GM12891 (cell line): ENCODE results near the gene FBF1.
"Not testable (repeated sequence)": the region's sequence is repeated elsewhere in the genome, so short reads cannot be mapped to it uniquely, and the experiment has no call there.

Source experiments
- POLR2A ChIP-seq: IDR thresholded peaks from 2 replicates; pipeline ENCODE4 v1.6.1; 2011; ENCODE audit warnings: low read depth, low read length, control low read depth
- POLR2AphosphoS5 ChIP-seq: IDR thresholded peaks from 2 replicates; pipeline ENCODE4 v1.6.1; 2011; ENCODE audit warnings: low read depth, low read length, control low read depth
- POU2F2 ChIP-seq: IDR thresholded peaks from 2 replicates; pipeline ENCODE4 v1.6.1; 2011; ENCODE audit warnings: low read depth, mild to moderate bottlenecking, control low read depth, low read length, moderate library complexity

GRCh38 chr17:75870228-75870627 is 70.6 kb downstream of the FBF1 start:
- TF ChIP-seq POLR2A, POLR2AphosphoS5, POU2F2: not testable (repeated sequence)
